MM.1S (cell line): ENCODE measurements around the gene ADAM8.

Experiments used
- EZH2 ChIP-seq: fragments of 300-600 bp; sonication (generic); optimal IDR thresholded peaks from 2 replicates; pipeline ENCODE3; 2017; ENCODE audit warnings: low read depth, mild to moderate bottlenecking, antibody characterized with exemption, low read length, mixed read lengths
- EZH2phosphoT487 ChIP-seq: fragments of 300-600 bp; sonication (generic); IDR thresholded peaks from 2 replicates; pipeline ENCODE4 v1.6.1; 2018; ENCODE audit warnings: antibody characterized with exemption, low read length
- TF ChIP-seq, protein P1 (sequence below): fragments of 300-600 bp; sonication (generic); IDR thresholded peaks from 2 replicates; pipeline ENCODE4 v1.5.1; 2016; ENCODE audit warnings: antibody characterized with exemption, low read length, mixed read lengths

DNA sequence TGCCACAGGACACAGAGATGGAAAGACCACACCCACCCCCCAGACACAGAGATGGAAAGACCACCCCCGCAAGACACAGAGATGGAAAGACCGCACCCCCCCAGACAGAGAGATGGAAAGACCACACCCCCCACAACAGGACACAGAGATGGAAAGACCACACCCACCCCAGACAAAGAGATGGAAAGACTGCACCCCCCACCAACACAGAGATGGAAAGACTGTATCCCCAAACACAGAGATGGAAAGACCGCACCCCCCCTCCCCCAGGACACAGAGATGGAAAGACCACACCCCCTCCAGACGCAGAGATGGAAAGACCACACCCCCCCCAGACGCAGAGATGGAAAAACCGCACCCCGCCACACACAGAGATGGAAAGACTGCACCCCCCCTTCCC, 40.1 kb upstream of the ADAM8 start:
- TF ChIP-seq, protein P1, sequence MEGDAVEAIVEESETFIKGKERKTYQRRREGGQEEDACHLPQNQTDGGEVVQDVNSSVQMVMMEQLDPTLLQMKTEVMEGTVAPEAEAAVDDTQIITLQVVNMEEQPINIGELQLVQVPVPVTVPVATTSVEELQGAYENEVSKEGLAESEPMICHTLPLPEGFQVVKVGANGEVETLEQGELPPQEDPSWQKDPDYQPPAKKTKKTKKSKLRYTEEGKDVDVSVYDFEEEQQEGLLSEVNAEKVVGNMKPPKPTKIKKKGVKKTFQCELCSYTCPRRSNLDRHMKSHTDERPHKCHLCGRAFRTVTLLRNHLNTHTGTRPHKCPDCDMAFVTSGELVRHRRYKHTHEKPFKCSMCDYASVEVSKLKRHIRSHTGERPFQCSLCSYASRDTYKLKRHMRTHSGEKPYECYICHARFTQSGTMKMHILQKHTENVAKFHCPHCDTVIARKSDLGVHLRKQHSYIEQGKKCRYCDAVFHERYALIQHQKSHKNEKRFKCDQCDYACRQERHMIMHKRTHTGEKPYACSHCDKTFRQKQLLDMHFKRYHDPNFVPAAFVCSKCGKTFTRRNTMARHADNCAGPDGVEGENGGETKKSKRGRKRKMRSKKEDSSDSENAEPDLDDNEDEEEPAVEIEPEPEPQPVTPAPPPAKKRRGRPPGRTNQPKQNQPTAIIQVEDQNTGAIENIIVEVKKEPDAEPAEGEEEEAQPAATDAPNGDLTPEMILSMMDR, result no peak
- no peak for TF ChIP-seq EZH2phosphoT487
- no peak for TF ChIP-seq EZH2
